ENCODE data around the gene MYB.

Gene MYB

DNA sequence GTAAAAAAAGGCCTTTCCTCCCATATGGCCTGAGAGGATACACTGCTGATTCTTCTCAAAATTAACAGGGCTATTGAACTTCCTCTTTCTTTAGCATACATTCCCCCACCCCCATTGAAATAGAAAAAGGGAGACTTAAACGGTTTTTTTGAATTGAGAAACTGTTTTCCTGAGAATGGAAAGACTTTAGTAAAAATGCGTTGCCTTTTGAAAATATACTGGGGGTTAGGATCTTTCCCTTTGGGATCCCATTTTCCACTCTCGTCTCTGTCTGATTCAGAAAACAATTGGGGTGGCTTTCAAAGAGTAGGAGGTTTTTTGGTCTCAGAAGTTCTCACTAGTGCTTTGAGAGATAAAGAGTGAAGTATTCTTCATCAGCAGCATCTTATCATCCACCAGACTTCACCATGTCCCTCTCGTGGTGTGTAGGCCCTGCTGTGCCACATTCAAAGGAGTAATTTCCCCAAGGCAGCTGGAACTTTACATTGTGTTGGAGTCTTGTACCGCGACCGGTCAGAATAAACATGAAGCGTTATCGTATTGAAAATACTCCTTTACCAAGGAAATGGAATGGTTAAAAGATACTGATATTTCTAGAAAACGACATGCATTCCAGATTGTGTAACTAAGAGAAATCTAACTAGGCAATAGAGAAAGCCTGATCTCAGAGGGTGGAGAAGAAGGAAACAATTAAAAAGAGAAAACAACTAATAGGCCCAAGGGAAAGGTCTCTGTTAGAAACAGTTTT, 10.6 kb downstream of the MYB start:
- no peak for DNase-seq

DNA sequence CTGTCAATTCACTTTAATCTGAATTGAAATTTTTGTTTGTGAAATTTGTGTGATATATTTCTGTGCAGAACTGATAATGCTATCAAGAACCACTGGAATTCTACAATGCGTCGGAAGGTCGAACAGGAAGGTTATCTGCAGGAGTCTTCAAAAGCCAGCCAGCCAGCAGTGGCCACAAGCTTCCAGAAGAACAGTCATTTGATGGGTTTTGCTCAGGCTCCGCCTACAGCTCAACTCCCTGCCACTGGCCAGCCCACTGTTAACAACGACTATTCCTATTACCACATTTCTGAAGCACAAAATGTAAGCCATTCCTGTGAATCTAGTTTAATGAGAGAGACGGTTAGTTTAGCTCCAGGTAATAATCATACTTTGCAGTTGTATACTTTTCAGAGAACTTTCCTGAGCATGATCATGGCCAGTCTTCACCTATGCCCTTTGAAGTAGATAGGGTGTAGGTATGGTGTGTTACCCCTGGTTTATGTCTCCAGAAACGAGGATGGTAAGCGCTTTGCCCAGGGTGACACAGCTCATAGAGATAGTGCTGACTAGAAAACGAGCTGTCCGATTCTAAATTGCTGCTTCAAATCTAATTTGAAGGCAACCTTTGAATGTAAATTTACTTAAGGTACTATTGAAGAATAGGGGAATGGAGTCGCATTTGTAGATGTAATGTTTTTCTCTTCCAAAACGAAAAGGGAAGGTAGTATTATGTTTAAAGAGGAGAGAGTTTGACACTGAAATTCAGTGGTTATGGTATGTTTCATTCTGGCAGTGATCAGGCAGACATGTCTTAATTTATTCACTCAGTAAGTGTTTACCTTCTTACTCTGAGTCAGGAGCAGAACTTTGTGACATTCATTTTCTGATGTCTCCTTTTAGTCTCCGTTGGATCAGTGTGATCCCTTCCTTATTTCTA, 11.4 kb downstream of the MYB start:
- DNase-seq: no peak

DNA sequence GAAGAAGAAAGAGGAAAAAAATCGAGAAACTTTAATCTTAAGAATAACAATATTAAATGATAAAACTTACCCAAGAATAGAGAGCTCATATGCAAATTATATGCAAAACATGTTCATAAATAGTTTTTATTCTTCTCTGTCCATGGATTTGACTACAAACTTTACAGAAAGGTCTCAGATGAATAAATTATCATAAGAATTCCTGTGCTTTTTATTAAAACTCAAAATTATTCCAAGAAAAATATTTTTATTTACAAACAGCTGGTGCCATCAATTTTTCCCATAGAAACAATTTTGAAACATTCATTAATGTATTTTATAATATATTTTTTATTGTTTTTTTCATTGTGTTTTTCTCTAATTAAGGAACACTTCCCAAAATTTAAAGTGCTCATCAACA, 12.1 kb downstream of the MYB start:
- DNase-seq: no peak

DNA sequence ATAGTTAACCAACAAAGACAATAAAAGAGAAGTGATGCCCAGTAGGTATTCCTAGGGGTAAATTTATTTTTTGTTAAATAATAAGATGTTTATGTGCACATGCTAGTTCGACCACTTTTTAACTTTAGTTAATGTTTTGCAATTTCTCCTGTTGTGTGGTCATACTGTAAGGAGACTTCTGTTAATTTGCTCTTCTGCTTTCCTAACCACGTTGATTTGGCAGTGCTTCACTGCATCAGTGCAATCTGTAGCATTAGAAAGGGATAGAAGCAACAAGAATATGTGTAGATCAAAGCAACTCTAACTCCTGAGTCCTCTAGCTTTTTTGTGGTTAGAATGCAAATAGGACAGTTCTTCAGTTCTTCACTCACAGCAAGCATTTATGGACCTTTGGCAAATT, 13.9 kb downstream of the MYB start:
- no peak for DNase-seq

DNA sequence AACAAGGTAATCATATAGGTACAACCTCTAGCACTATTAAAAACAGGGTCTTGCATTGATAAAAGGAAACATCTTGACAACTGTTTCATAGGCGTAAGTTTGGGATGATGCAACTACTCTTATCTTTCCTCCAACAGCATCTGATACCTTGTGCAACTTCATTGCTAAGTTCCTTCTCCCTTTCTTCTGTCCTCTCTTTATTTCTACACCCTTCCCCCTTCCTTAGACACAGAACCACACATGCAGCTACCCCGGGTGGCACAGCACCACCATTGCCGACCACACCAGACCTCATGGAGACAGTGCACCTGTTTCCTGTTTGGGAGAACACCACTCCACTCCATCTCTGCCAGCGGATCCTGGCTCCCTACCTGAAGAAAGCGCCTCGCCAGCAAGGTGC, 14.4 kb downstream of the MYB start:
- no peak for DNase-seq

DNA sequence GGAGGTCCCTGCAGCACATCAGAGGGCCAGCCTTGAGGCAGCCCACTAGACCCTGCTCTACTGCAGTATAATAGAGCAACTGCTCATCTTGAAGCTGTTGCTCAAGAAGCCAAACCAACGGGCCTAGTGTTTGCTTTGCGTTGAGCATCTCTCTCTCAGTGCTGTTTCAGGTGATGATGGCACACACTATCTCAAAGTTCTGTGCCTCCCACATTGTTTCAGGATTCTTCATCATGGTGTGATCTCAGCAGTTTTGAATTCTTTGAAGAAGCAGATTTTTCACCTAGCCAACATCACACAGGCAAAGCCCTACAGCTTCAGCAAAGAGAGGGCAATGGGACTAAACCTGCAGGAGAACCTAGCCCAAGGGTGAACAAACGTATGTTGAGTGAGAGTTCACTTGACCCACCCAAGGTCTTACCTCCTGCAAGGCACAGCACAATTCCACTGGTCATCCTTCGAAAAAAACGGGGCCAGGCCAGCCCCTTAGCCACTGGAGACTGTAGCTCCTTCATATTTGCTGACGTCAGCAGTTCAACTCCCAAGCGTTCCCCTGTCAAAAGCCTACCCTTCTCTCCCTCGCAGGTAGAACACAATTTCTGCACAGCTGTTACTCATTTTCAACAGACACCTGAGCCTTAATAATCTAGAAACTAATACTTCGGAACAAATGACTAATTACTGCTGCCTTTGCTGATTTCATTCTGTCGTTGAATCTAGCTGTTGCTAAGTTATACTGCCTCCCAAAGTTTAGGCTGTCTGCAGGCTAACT, 15.8 kb downstream of the MYB start:
- no peak for DNase-seq

DNA sequence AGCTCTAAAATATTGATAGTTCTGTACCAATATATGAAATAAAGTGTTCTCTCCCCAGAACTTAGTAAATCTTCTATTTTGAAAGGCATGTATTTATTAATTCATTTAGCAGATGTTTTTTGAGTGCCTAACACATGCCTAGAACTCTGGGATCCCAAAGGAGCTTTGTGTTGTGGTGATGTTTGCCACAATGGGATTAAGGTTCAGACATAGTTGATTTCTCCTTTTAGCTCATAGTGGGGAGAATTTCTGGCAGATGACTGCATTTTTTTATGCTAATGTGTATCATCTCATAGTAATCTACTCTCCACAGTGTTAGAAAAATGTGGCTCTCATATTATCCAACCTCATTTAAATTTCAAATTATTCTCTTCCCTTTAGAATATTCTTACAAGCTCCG, 21.7 kb downstream of the MYB start:
- no peak for DNase-seq

DNA sequence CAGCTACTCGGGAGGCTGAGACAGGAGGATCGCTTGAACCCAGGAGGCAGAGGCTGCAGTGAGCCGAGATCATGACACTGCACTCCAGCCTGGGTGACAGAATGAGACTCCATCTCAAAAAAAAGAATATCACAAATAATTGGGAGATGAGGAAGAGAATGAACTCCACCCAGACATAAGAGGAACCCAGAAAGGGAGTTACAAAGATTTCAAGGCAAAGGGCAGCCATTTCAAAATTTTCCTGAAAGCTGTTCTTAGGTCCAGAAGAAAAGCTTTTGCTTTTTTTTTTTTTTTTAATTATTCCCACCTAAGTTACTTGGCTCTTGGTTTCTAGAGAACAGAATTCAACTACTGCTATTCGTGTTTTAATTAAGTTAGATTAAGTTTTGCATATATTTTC, 23.8 kb downstream of the MYB start:
- no peak for DNase-seq

DNA sequence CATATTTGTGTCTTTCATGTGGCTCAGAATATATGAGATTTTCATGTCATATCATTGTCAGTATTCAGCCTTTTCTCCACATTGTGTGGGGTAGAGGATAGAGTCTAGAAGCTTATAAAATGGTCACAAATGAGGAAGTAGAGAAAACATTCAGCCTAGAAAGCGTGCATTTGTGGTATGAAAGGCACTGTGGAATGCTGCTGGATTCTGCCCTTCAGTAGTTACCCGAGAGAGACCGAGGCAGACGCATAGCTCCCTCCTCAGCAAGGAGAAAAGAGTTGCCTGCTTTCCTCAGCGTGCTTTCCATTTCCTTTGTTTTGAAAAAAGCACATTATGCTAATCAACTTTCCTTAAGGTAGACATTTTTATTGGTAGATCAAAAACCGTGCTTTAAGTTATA, 28.7 kb downstream of the MYB start:
- DNase-seq: no peak

DNA sequence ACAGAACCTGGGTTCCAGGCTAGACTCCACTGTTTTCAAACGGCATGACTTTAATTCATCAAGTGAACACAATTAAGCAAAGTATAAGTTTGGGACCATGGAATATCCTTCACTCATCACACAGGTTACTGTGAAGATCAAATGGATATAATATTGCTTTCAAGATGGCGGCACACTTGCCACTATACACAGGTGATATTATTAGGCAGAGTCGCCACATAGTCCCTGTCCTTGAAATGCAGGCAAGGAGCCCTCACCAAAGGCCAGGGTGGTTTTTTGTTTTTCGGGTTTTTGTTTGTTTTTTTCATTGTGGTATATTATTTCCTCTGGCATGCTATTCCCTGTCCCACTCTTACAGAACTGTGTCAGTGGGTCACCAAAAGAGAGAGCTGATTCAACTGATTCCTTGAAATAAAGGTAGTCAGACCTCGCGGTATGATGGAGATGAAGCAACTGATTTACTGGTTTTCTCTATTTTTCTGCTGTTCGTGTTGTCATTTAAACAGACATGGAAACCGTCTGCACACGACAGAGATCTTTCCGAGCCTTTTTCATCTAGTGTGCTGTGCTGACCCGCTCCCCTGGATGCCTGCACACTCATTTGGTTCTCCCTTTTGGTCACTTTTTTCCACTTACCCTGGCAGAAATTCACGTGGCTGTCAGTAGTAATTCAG, 29.7 kb downstream of the MYB start:
- DNase-seq: no peak

DNA sequence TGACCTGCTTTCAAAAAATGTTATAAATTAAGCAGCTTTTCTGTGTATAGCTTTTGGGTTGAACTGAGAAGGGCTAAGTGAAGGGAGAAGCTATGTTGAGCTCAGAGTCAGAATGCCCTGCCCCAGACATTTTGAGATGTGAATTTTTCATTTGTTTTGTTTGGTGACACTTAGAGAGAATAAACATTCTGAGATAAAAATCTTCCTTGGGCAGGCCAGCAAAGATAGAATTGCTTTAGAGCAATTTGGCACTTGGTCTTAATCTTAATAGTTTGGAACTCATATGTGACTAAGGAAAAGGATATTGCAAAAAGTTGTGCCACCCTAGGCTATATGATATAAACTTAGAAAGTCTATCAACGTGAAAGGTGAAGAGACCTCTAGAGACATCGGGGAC, 30.2 kb downstream of the MYB start:
- no peak for DNase-seq

DNA sequence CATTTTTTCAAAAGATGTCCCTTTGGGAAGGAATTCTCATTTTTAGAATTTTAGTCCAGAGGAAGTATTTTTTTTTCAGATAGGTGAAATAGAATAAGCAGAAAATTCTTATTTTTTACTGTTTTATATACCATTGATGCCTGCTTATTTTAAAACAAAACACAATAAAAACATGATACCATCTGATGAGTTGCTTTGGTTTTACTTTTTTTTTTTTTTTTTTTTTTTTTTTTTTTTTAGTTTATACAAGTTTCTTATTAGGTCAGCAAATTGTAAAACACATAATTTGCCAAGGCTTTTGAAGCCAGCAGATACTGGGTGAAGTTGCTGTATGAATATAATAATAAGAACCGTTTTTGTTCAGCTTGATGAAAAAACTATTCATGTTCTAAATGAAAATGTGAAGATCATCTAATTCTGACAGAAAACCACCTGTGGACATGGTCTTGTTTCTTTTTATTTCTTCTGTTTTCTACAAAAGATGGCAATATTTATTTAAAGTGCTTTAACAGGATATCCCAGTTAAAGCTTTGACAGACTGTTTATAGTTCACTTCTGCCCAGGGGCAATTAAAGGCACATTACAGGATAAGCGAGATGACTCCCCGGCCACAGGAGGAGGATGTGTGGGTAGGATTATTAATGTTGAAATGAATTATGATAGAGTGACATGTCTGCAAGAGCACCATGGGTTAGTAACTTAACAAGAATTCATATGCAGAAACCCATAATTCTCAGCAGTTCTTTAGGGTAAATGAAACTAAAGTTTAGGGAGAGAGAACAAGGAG, 31.1 kb downstream of the MYB start:
- DNase-seq: no peak

DNA sequence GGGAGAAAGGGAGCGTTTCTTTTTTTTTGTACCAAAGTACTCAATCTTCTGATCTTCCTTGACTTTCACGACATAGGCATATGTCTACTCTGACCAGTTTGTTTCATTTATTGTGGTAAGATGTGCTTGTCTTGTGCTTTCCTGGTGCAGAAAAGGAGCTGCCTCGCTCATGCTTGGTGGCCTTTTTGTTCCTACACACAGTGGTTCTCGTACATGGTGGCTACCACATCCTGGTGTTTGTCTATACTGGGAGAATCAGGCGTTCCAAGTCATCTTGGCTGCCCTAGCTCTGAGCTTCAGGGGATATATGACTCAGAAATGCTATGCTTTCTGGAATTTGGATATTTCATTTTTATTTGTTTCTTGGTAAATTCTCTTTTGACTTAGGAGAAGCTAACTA, 31.8 kb downstream of the MYB start:
- DNase-seq: no peak

DNA sequence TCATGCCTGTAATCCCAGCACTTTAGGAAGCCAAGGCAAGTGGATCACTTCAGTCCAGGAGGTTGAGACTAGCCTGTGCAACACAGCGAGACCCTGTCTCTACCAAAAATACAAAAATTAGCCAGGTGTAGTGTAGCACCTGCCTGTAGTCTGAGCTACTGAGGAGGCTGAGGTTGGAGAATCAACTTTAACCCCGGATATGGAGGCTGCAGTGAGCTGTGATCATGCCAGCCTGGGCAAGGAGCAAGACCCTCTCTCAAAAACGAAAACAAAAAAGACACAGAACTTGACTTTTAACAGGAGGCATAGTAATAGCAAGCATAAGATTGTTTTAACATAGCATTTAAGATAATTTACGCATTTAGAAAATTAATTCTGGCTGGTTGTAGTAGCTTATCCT, 32.5 kb downstream of the MYB start:
- no peak for DNase-seq

DNA sequence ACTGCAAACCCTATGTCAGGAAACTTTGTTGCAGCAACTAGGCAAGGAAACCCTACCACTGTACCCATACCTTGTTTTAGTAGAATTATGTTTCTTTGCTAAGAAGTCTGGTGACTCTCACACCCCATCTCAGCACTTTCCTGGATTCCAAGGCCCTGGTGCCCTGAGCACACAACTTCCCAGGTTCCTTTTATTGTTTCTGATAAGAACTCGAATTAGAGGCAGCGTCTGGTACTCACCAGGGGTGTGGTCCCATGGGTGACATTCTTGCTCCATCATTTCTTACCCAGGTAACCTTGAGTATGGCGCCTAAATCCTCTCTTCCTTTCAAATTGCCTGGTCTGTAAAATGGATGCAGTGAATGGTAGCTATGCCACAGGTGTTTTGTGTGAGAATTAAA, 34.1 kb downstream of the MYB start:
- no peak for DNase-seq

DNA sequence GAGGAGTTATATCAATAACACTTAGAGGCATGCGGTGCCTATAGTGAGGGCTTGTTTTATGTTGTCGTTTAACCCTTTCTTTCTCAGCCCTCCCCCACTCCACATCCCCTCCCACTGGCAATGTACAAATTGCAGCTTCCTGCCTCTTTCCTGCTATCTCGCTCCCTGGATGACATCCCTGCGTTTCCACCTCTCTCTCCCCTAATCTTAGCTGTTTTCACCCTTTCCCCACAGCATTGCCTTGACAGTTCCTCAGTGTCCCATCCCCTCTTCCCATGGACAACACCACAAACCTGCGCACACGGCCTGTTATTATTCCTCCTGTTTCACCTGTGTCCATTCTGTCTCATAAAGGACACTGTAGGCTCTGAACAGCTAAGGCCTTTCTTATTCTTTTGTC, 34.5 kb downstream of the MYB start:
- no peak for DNase-seq

DNA sequence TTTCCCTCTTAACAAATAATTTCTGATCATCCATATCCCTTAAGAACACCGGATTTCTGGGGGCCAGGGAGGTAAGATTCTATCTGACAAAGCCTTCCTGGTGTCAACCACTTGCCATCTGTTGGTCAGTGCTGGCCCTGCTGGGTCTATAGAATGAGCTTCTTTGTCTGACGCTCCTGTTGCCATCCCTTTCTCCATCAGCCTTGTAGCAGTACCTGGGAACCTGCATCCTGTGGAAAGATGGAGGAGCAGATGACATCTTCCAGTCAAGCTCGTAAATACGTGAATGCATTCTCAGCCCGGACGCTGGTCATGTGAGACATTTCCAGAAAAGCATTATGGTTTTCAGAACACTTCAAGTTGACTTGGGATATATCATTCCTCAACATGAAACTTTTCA, 36.6 kb downstream of the MYB start:
- DNase-seq: no peak

DNA sequence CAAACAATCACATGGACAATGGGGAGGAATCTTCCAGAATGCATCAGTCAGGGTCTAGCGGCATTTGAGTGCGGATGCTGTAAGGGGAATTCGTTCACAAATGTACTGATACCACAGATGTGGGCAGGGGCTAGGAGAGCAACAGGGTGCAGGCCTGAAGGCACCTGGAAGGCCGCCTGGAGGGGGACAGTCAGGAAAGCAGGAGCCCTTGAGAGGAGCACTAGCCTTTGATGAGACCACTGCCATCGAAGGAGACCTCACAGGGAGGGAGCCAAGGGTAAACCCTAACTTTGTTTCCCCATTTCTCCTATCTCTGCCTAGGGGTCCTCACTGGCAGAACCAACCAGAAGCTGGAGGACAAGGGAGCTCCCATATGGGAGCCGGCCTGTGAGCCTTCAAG, 38.2 kb downstream of the MYB start:
- no peak for DNase-seq

DNA sequence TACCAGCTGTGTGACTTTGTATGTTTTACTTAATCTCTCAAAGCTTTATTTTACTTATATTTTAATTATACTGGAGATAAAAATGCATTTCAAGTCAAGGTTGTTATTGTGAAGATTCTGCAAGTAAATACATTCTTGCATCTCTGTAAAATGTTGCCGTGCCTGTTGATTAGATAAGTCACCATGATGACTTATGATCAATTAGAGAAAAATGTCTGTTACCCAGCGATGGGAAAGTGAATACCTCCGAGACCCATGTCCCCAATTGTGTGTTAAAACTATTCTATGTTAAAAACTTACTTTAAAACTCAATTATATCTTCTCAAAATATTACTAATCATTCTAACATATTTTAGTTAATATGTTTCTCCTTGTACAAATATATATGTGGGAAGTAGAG, 39.9 kb downstream of the MYB start:
- DNase-seq: no peak

DNA sequence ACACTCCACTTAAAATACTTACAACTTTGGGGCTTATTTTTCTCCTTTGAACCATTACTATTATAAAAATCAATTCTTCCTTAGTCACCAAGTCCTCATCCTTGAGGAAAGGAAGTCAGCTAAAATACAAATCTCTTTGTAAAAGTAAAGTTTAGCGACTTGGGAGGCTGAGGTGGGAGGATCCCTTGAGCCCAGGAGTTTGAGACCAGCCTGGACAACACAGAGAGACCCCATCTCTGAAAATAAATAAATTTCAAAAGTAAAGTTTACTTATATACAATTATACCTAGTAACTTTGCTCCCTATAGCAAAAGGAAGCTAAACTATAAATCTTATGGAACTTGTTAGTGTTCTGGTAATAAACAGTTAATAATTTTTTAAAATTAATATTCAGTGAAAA, 40.4 kb downstream of the MYB start:
- DNase-seq: no peak

DNA sequence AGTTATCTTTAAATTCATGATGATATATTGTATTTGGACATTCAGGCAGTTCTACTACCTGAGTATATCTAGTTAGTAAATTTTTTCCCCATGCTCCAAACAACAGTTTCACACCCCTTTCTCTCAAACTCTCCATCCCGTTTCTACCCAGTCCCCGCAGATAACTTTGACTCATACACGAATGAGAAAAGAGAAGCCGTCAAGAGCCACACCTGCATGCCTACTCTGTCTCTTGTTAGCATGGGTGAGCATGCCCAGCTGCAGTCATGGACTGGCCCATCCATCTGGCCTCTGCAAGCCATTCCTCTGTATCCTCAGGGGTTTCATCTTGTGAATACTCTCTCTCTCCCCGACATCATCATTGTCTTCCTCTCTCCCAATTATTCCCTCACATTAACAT, 41.5 kb downstream of the MYB start:
- DNase-seq: no peak

DNA sequence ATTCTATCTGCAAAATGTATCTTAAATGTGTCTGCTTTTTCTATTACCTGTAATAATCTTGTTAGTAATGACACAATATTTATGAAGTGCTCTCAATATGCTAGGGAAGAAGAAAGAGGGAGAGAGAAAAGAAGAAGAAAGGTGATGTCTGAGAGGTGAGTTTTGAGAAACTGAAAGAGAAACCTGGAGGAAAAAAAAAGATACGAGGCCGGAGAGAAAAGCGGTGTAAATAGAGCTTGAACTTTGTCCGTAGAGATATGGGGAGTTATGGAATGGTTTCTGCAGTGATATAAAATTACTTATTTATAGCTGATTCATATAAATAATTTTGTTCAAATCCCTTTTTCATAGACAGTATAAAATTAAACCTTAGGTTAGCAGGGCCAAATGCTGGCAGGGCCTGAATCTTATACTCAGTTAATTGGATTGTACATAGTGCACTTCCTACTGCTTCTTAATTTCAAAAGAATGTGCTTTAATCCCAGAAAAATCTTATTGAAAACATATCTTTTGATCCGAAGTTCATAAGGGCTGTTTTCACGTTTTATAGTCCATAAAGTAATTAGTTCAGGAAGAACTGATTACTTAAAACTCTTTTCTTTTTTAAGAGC, 43.0 kb downstream of the MYB start:
- no peak for DNase-seq
